SK-N-MC (cell line): ENCODE results near the gene RHOT1.

Source experiments
- DNase-seq: peaks from one replicate; pipeline ENCODE4 v3.0.0-alpha.2; 2011; ENCODE audit warnings: low read depth, low spot score
- H3K27ac ChIP-seq: fragments of 200-600 bp; sonication (generic); 2 replicates; pipeline ENCODE4 v1.5.1; 2016; ENCODE audit warnings: mixed run types
- H3K36me3 ChIP-seq: fragments of 200-600 bp; sonication (generic); 2 replicates; pipeline ENCODE4 v1.6.1; 2017; ENCODE audit warnings: antibody characterized with exemption, low read length, mixed read lengths; ENCODE audit not compliant: insufficient read depth
- H3K4me3 ChIP-seq: fragments of 200-600 bp; sonication (generic); 2 replicates; pipeline ENCODE4 v1.5.1; 2016
- H3K9ac ChIP-seq: fragments of 200-600 bp; sonication (generic); 2 replicates; pipeline ENCODE4 v1.8.0; 2017; ENCODE audit warnings: mixed run types, mixed read lengths; ENCODE audit not compliant: insufficient read length
- H3K9me3 ChIP-seq: fragments of 200-600 bp; sonication (generic); 2 replicates; pipeline ENCODE4 v1.6.1; 2017; ENCODE audit warnings: low read depth, mild to moderate bottlenecking, antibody characterized with exemption, low read length, moderate library complexity, mixed read lengths
- EZH2 ChIP-seq: fragments of 200-600 bp; sonication (generic); IDR thresholded peaks from one replicate; pipeline ENCODE4 v1.6.1; 2017; ENCODE audit warnings: antibody characterized with exemption
- FOXP2 ChIP-seq: optimal IDR thresholded peaks from 2 replicates; pipeline ENCODE3; 2011; ENCODE audit warnings: mild to moderate bottlenecking, moderate library complexity; ENCODE audit not compliant: insufficient read depth; ENCODE audit errors: extremely low read length, control extremely low read depth
- POLR2AphosphoS5 ChIP-seq: IDR thresholded peaks from 2 replicates; pipeline ENCODE4 v1.6.1; 2012; ENCODE audit warnings: mild to moderate bottlenecking, low read depth, low read length, borderline replicate concordance

The RHOT1 gene

GRCh38 chr17:32226886-32227285 is 84.6 kb downstream of the RHOT1 start:
- no peak for DNase-seq
- H3K36me3 ChIP-seq = no peaks in the 10 kb centered on the region
- no peak overlapping the region for H3K9ac ChIP-seq
- H3K9me3 ChIP-seq = no peaks in the 10 kb centered on the region
- no peak overlapping the region for H3K4me3 ChIP-seq
- H3K27ac ChIP-seq = no peak overlapping the region
- TF ChIP-seq POLR2AphosphoS5 = no peak
- TF ChIP-seq FOXP2 = no peak
- no peak for TF ChIP-seq EZH2

DNA sequence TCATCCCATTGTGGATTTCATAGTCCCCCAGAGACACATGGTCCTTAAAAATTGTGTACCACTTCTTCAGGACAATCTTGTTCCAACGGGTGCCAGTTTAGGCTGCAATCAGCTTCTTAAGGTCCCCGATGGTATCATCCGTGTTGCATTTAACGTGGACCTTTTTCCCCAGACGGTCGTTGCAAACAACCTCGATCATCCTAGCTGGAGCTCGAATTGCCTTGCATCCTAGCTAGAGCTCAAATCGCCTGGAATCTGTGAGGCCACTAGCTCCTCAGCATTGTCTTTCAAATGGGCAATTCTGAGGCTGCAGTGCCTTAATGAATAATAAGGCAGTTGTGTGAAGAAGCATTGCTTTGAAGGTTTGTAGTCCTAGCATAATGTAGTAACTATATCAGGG is 85.6 kb downstream of the RHOT1 start:
- Histone ChIP-seq H3K9ac (no peak overlapping the region), H3K36me3 (no peaks in the 10 kb centered on the region), H3K9me3 (no peaks in the 10 kb centered on the region), H3K27ac (no peak overlapping the region), H3K4me3 (no peak overlapping the region)
- DNase-seq = no peak
- TF ChIP-seq EZH2 (no peak), POLR2AphosphoS5 (no peak), FOXP2 (no peak)

- no peak for TF ChIP-seq POLR2AphosphoS5
- TF ChIP-seq EZH2 = no peak
- no peak for TF ChIP-seq FOXP2
- Histone ChIP-seq H3K4me3 (no peak overlapping the region), H3K27ac (no peak overlapping the region), H3K9ac (no peak overlapping the region), H3K9me3 (no peaks in the 10 kb centered on the region), H3K36me3 (no peaks in the 10 kb centered on the region)
- no peak for DNase-seq
These were observed 93.3 kb downstream of the RHOT1 start for GRCh38 chr17:32235588-32235987.

GRCh38 chr17:32239456-32239855 is 97.2 kb downstream of the RHOT1 start:
- Histone ChIP-seq H3K36me3 (no peaks in the 10 kb centered on the region), H3K27ac (no peak overlapping the region), H3K9me3 (no peaks in the 10 kb centered on the region), H3K9ac (no peak overlapping the region), H3K4me3 (no peak overlapping the region)
- DNase-seq = no peak
- no peak for TF ChIP-seq EZH2
- TF ChIP-seq FOXP2 = no peak
- TF ChIP-seq POLR2AphosphoS5 = no peak

DNA sequence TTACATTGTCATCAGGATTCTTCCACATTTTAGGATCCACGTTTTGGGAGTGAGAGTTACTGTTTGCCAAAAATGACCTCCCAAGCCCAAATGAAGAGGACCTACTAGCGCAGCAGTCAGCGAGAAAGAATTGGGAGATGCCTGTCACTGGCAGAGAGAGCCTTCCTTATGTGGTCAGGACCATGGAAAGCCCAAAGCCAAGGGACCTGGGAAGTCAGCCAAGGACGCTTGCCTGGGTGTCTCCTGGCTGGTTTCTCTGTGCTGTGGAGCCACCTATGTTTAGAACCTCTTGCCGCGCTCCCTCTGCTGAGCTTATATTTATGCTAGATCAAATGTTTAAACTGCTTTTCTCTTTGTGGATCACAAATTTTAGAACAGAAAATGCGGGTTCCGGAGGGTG is 98.4 kb downstream of the RHOT1 start:
- H3K27ac ChIP-seq = no peak overlapping the region
- H3K9me3 ChIP-seq = no peaks in the 10 kb centered on the region
- H3K36me3 ChIP-seq = no peaks in the 10 kb centered on the region
- no peak for DNase-seq
- H3K4me3 ChIP-seq = no peak overlapping the region
- H3K9ac ChIP-seq = no peak overlapping the region
- TF ChIP-seq EZH2 (no peak), POLR2AphosphoS5 (no peak), FOXP2 (no peak)

DNA sequence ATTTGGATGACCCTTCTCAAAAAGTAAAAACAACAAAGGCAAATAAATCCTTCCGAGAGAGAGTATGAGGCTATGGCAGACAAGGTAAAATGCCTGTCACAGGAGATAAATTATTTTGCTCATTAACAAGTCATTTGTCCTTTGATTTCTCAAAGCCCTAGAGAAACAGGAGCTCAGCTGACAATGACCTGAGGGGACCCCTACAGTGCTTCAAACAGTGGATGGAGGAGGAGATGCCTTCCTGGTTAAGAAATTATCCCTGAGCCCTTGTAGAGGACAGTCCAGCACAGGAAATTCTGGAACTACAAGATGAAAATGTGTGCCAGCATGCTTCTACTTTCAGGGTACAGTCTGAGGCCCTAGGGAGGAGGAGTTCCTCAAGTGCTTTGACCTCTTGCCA is 99.3 kb downstream of the RHOT1 start:
- Histone ChIP-seq H3K36me3 (no peaks in the 10 kb centered on the region), H3K9me3 (no peaks in the 10 kb centered on the region), H3K4me3 (no peak overlapping the region), H3K9ac (no peak overlapping the region), H3K27ac (no peak overlapping the region)
- DNase-seq = no peak
- TF ChIP-seq EZH2 = no peak
- TF ChIP-seq FOXP2 = no peak
- TF ChIP-seq POLR2AphosphoS5 = no peak

GRCh38 chr17:32249475-32249874 is 107.2 kb downstream of the RHOT1 start:
- H3K36me3 ChIP-seq = no peaks in the 10 kb centered on the region
- no peak for DNase-seq
- H3K9ac ChIP-seq = no peak overlapping the region
- TF ChIP-seq POLR2AphosphoS5 (no peak), FOXP2 (no peak), EZH2 (no peak)
- H3K4me3 ChIP-seq = no peak overlapping the region
- no peaks in the 10 kb centered on the region for H3K9me3 ChIP-seq
- H3K27ac ChIP-seq = no peak overlapping the region

- no peak overlapping the region for H3K4me3 ChIP-seq
- H3K27ac ChIP-seq = no peak overlapping the region
- no peaks in the 10 kb centered on the region for H3K36me3 ChIP-seq
- H3K9me3 ChIP-seq = no peaks in the 10 kb centered on the region
- H3K9ac ChIP-seq = no peak overlapping the region
- TF ChIP-seq FOXP2 (peak; percentile 63), EZH2 (no peak)
- DNase-seq = peak; percentile 34
These were observed 110.9 kb downstream of the RHOT1 start for GRCh38 chr17:32253117-32253611.

DNA sequence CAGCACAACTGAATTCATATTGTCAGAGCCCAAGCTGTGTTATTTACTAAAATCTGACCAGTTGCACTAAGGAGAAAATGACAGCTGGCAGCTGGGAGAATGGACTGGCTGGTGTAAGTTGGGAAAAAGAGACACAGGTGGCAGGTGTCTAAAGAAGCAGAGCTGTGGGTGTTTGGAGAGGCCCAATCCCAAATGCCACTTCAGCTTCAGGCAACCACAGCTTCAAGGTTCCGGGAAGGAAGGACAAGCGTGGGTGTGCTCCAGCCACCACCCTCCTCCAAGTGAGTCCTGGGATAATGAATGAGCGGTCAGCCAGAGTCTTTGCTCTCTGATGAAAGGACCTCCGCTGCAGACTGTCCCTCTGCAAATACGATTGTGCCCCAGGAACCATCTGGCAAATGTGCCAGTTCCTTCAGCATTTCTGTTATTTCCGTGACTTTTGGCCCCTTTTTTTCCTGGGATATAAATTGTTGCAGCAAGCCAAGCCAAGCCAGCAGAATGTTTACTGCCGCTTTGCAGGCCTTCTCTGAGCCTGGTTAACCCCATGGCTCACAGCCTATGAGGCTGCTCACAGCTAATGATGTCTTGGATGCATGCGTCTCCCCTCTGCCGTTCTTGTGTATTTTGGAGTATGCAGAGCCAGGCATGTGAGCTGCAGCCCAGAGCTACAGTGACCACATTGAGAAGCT is 113.9 kb downstream of the RHOT1 start:
- DNase-seq = no peak
- H3K27ac ChIP-seq = no peak overlapping the region
- H3K36me3 ChIP-seq = no peaks in the 10 kb centered on the region
- H3K4me3 ChIP-seq = no peak overlapping the region
- H3K9me3 ChIP-seq = no peaks in the 10 kb centered on the region
- TF ChIP-seq FOXP2 (no peak), POLR2AphosphoS5 (no peak), EZH2 (no peak)
- no peak overlapping the region for H3K9ac ChIP-seq
